A673 (cell line): ENCODE measurements around the gene KCNRG.

Experiments
- CTCF ChIP-seq: fragments of 300-800, 200-600 bp; sonication (generic); conservative IDR thresholded peaks from 2 replicates; pipeline ENCODE4 v1.5.1; 2017; ENCODE audit warnings: low read depth, mild to moderate bottlenecking, antibody characterized with exemption, low read length, moderate library complexity, mixed read lengths
- EZH2 ChIP-seq: fragments of 200-600 bp; sonication (generic); IDR thresholded peaks from 2 replicates; pipeline ENCODE4 v1.6.1; 2017; ENCODE audit warnings: borderline replicate concordance, low read depth, mild to moderate bottlenecking, mixed read lengths, antibody characterized with exemption, low read length; ENCODE audit not compliant: poor library complexity, severe bottlenecking

- TF ChIP-seq CTCF (no peak), EZH2 (no peak)
These were observed 506 bp downstream of the KCNRG start for GRCh38 chr13:50015750-50016149.
